HEK293 (cell line): Measurements from ENCODE around the gene DPYSL3.

Experiments used
- CTCF ChIA-PET: fragments of 350-600 bp; formaldehyde crosslinking; extraction: SDS; loops from one replicate; lab custom pipeline; 2021; ENCODE audit warnings: antibody characterized with exemption; lab: Yijun Ruan, JAX
- POLR2A ChIA-PET: fragments of 300-600 bp; formaldehyde crosslinking; extraction: SDS; loops from one replicate; lab custom pipeline; 2020; ENCODE audit warnings: antibody characterized with exemption, inconsistent platforms; lab: Yijun Ruan, JAX
- H3K27ac ChIP-seq: fragments of 200-500 bp; sonication (Bioruptor generic); 2 replicates; pipeline ENCODE4 v1.5.1; 2014; ENCODE audit warnings: low read depth, low read length, control low read depth, inconsistent platforms; ENCODE audit errors: extremely low read depth
- H3K36me3 ChIP-seq, 2 experiments: fragments of 200-500 bp in 1 of 2; sonication (Bioruptor generic) in 1 of 2; 1 replicate in 1 of 2; 2 replicates in 1 of 2; pipeline ENCODE4 v1.5.1; 2014 to 2017; ENCODE audit warnings: inconsistent platforms in 2 of 2, low read length in 2 of 2; ENCODE audit not compliant: control insufficient read depth in 2 of 2, insufficient read depth in 1 of 2
- H3K4me1 ChIP-seq: fragments of 200-500 bp; sonication (Bioruptor generic); 2 replicates; pipeline ENCODE4 v1.5.1; 2014; ENCODE audit warnings: mild to moderate bottlenecking, low read length, inconsistent platforms; ENCODE audit not compliant: control insufficient read depth, insufficient read depth
- H3K4me3 ChIP-seq: 2 replicates; pipeline ENCODE4 v1.5.1; 2011; ENCODE audit warnings: low read depth, mild to moderate bottlenecking, control low read depth, low read length, moderate library complexity
- H3K9me3 ChIP-seq: fragments of 200-500 bp; sonication (Bioruptor generic); 2 replicates; pipeline ENCODE4 v1.5.1; 2014; ENCODE audit warnings: low read depth, low read length, inconsistent platforms; ENCODE audit not compliant: control insufficient read depth, insufficient read depth
- EGR2 ChIP-seq: fragments of 450-650 bp; formaldehyde crosslinking; IDR thresholded peaks from 2 replicates; pipeline ENCODE4 v1.5.1; 2016; ENCODE audit warnings: low read depth, missing biosample characterization, missing genetic modification characterization
- GLI2 ChIP-seq: fragments of 450-650 bp; formaldehyde crosslinking; IDR thresholded peaks from 2 replicates; pipeline ENCODE4; 2017; ENCODE audit warnings: missing biosample characterization, missing genetic modification characterization, low read depth, borderline replicate concordance
- MZF1 ChIP-seq: fragments of 450-650 bp; formaldehyde crosslinking; IDR thresholded peaks from 2 replicates; pipeline ENCODE4 v1.5.1; 2017; ENCODE audit warnings: missing biosample characterization, missing genetic modification characterization, borderline replicate concordance
- PATZ1 ChIP-seq: fragments of 450-650 bp; formaldehyde crosslinking; IDR thresholded peaks from 2 replicates; pipeline ENCODE4 v1.5.1; 2016; ENCODE audit warnings: missing biosample characterization, missing genetic modification characterization
- SALL2 ChIP-seq: fragments of 450-650 bp; formaldehyde crosslinking; IDR thresholded peaks from 2 replicates; pipeline ENCODE4 v1.5.0; 2017; ENCODE audit warnings: missing biosample characterization, mild to moderate bottlenecking, missing genetic modification characterization, borderline replicate concordance
- TRIM28 ChIP-seq: IDR thresholded peaks from 2 replicates; pipeline ENCODE4 v1.6.1; 2011; ENCODE audit warnings: low read length, control low read depth, borderline replicate concordance
- ZBTB48 ChIP-seq: fragments of 450-650 bp; formaldehyde crosslinking; IDR thresholded peaks from 2 replicates; pipeline ENCODE4 v1.5.1; 2016; ENCODE audit warnings: missing biosample characterization, missing genetic modification characterization
- ZBTB8A ChIP-seq: fragments of 450-650 bp; formaldehyde crosslinking; IDR thresholded peaks from 2 replicates; pipeline ENCODE4 v1.5.1; 2016; ENCODE audit warnings: missing biosample characterization, missing genetic modification characterization
- ZEB2 ChIP-seq: fragments of 450-650 bp; formaldehyde crosslinking; IDR thresholded peaks from 2 replicates; pipeline ENCODE4 v1.5.1; 2016; ENCODE audit warnings: missing biosample characterization, missing genetic modification characterization
- ZNF138 ChIP-seq: fragments of 450-650 bp; formaldehyde crosslinking; IDR thresholded peaks from 2 replicates; pipeline ENCODE4 v1.5.1; 2016; ENCODE audit warnings: missing biosample characterization, missing genetic modification characterization, borderline replicate concordance
- ZNF157 ChIP-seq: fragments of 450-650 bp; formaldehyde crosslinking; IDR thresholded peaks from 2 replicates; pipeline ENCODE4 v1.5.1; 2016; ENCODE audit warnings: missing biosample characterization, missing genetic modification characterization
- ZNF2 ChIP-seq: fragments of 450-650 bp; formaldehyde crosslinking; IDR thresholded peaks from 2 replicates; pipeline ENCODE4 v1.5.1; 2016; ENCODE audit warnings: missing biosample characterization, missing genetic modification characterization
- ZNF24 ChIP-seq: fragments of 450-650 bp; formaldehyde crosslinking; IDR thresholded peaks from 2 replicates; pipeline ENCODE4 v1.5.1; 2016; ENCODE audit warnings: missing biosample characterization, missing genetic modification characterization
- ZNF324 ChIP-seq: fragments of 450-650 bp; formaldehyde crosslinking; IDR thresholded peaks from 2 replicates; pipeline ENCODE4 v1.5.1; 2016; ENCODE audit warnings: missing biosample characterization, missing genetic modification characterization
- ZNF335 ChIP-seq: fragments of 450-650 bp; formaldehyde crosslinking; conservative IDR thresholded peaks from 2 replicates; pipeline ENCODE4 v1.5.1; 2016; ENCODE audit warnings: missing biosample characterization, missing genetic modification characterization
- ZNF488 ChIP-seq: fragments of 450-650 bp; formaldehyde crosslinking; IDR thresholded peaks from 2 replicates; pipeline ENCODE4 v1.5.1; 2016; ENCODE audit warnings: missing biosample characterization, missing genetic modification characterization
- ZNF548 ChIP-seq: fragments of 450-650 bp; formaldehyde crosslinking; IDR thresholded peaks from 2 replicates; pipeline ENCODE4 v1.5.1; 2016; ENCODE audit warnings: missing biosample characterization, missing genetic modification characterization
- ZNF555 ChIP-seq: fragments of 450-650 bp; formaldehyde crosslinking; conservative IDR thresholded peaks from 2 replicates; pipeline ENCODE4 v1.5.1; 2017; ENCODE audit warnings: missing biosample characterization, mild to moderate bottlenecking, missing genetic modification characterization, inconsistent platforms
- ZNF791 ChIP-seq: fragments of 450-650 bp; formaldehyde crosslinking; IDR thresholded peaks from 2 replicates; pipeline ENCODE4 v1.5.1; 2016; ENCODE audit warnings: missing biosample characterization, missing genetic modification characterization
- ZSCAN18 ChIP-seq: fragments of 450-650 bp; formaldehyde crosslinking; IDR thresholded peaks from 2 replicates; pipeline ENCODE4 v1.5.1; 2016; ENCODE audit warnings: missing biosample characterization, missing genetic modification characterization
- ZSCAN30 ChIP-seq: fragments of 450-650 bp; IDR thresholded peaks from 2 replicates; pipeline ENCODE4 v1.5.1; 2018; ENCODE audit warnings: missing biosample characterization, mild to moderate bottlenecking, missing genetic modification characterization, moderate library complexity
- TF ChIP-seq, protein P1 (sequence below): fragments of 450-650 bp; formaldehyde crosslinking; IDR thresholded peaks from 2 replicates; pipeline ENCODE4 v1.5.1; 2016; ENCODE audit warnings: missing biosample characterization, missing genetic modification characterization
- TF ChIP-seq, protein P2 (sequence below): fragments of 450-650 bp; formaldehyde crosslinking; IDR thresholded peaks from 2 replicates; pipeline ENCODE4 v1.5.1; 2016; ENCODE audit warnings: missing biosample characterization, missing genetic modification characterization, low read depth

The DPYSL3 gene

DNA sequence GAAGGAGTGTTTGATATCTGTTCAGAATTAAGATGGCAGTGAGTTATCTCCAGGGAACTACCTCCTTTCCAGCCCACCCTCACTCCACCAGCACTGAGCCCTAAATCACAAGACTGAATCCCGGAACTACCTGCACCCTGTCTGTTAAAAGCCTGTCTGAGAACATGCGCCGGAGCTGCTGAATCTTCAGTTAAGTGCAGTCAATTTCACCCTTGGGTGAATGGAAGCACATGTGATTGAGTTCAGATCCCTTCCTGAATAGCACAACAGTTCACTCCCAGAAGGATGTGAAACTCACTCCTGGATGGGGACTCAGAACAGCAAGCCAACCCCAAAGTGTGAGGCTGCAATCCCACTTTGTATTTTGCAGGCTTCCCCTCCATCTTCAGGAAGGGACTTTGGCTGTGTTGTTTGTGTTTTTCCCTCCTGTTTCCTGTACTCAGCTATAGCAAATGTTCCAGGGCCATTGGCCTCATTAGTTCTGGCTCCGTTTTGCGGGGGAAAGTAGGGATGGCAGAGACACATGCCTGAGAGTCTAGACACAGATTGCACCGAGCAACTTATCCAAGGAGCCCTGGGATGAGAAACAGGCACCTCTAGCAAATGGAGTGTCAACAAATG, 43.4 kb downstream of the DPYSL3 start:
- Histone ChIP-seq H3K4me3 (no peak overlapping the region), H3K9me3 (no peaks in the 10 kb centered on the region), H3K36me3 (no peaks in the 10 kb centered on the region), H3K4me1 (0 out of 2 replicates have a peak, but pooled peaks cover 3% of the 10 kb centered on the region), H3K27ac (no peak overlapping the region)
- TF ChIP-seq MZF1 (tag by site-specific recombination): no peak
- no peak for TF ChIP-seq ZNF138
- TF ChIP-seq ZSCAN30 (tag by site-specific recombination): no peak
- no peak for TF ChIP-seq ZNF548 (tag by site-specific recombination)
- no peak for TF ChIP-seq ZBTB48 (tag by site-specific recombination)
- no peak for TF ChIP-seq ZNF324 (tag by site-specific recombination)
- TF ChIP-seq SALL2 (tag by site-specific recombination): no peak
- ChIA-PET POLR2A (no interaction called here), CTCF (interaction anchor here (0.5 to 2.5 kb wide), 10 partner anchors 12 to 223 kb away, joined by 3 to 11 read pairs (median 4); no protein-coding TSS in a partner anchor)

GRCh38 chr5:147465747-147466146, 44.1 kb downstream of the DPYSL3 start:
- ChIA-PET POLR2A (no interaction called here), CTCF (interaction anchor here (0.6 to 2.7 kb wide), 8 partner anchors 11 to 224 kb away, joined by 3 to 38 read pairs (median 4); no protein-coding TSS in a partner anchor)
- Histone ChIP-seq H3K27ac (no peak overlapping the region), H3K36me3 (no peaks in the 10 kb centered on the region), H3K4me1 (0 out of 2 replicates have a peak, but pooled peaks cover 3% of the 10 kb centered on the region), H3K4me3 (no peak overlapping the region), H3K9me3 (no peaks in the 10 kb centered on the region)
- no peak for TF ChIP-seq ZSCAN18 (tag by site-specific recombination)
- TF ChIP-seq GLI2 (tag by site-specific recombination): no peak
- TF ChIP-seq ZNF555 (tag by site-specific recombination): no peak
- TF ChIP-seq TRIM28: no peak
- TF ChIP-seq ZEB2 (tag by site-specific recombination): no peak
- no peak for TF ChIP-seq ZNF488 (tag by site-specific recombination)
- TF ChIP-seq, protein P1, sequence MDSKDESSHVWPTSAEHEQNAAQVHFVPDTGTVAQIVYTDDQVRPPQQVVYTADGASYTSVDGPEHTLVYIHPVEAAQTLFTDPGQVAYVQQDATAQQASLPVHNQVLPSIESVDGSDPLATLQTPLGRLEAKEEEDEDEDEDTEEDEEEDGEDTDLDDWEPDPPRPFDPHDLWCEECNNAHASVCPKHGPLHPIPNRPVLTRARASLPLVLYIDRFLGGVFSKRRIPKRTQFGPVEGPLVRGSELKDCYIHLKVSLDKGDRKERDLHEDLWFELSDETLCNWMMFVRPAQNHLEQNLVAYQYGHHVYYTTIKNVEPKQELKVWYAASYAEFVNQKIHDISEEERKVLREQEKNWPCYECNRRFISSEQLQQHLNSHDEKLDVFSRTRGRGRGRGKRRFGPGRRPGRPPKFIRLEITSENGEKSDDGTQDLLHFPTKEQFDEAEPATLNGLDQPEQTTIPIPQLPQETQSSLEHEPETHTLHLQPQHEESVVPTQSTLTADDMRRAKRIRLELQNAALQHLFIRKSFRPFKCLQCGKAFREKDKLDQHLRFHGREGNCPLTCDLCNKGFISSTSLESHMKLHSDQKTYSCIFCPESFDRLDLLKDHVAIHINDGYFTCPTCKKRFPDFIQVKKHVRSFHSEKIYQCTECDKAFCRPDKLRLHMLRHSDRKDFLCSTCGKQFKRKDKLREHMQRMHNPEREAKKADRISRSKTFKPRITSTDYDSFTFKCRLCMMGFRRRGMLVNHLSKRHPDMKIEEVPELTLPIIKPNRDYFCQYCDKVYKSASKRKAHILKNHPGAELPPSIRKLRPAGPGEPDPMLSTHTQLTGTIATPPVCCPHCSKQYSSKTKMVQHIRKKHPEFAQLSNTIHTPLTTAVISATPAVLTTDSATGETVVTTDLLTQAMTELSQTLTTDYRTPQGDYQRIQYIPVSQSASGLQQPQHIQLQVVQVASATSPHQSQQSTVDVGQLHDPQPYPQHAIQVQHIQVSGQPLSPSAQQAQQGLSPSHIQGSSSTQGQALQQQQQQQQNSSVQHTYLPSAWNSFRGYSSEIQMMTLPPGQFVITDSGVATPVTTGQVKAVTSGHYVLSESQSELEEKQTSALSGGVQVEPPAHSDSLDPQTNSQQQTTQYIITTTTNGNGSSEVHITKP (tag by site-specific recombination): no peak
- no peak for TF ChIP-seq ZNF335 (tag by site-specific recombination)
- TF ChIP-seq ZNF24: no peak
- no peak for TF ChIP-seq PATZ1 (tag by site-specific recombination)
- no peak for TF ChIP-seq ZBTB8A
- TF ChIP-seq, protein P2, sequence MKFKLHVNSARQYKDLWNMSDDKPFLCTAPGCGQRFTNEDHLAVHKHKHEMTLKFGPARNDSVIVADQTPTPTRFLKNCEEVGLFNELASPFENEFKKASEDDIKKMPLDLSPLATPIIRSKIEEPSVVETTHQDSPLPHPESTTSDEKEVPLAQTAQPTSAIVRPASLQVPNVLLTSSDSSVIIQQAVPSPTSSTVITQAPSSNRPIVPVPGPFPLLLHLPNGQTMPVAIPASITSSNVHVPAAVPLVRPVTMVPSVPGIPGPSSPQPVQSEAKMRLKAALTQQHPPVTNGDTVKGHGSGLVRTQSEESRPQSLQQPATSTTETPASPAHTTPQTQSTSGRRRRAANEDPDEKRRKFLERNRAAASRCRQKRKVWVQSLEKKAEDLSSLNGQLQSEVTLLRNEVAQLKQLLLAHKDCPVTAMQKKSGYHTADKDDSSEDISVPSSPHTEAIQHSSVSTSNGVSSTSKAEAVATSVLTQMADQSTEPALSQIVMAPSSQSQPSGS (tag by site-specific recombination): no peak
- TF ChIP-seq ZNF2 (tag by site-specific recombination): no peak
- TF ChIP-seq ZNF157 (tag by site-specific recombination): no peak
- no peak for TF ChIP-seq ZNF791 (tag by site-specific recombination)
- no peak for TF ChIP-seq EGR2 (tag by site-specific recombination)
